HG02973 (cell line): ENCODE measurements around the gene NEK11.

Experiments used
- ATAC-seq: cut with Tn5 transposase; IDR thresholded peaks from one replicate; pipeline ENCODE4 v1.9.1; 2021; ENCODE audit warnings: moderate library complexity; ENCODE audit not compliant: unreplicated experiment

The NEK11 gene

GRCh38 chr3:131396170-131396569, 369.5 kb downstream of the NEK11 start:
- ATAC-seq: no peak

DNA sequence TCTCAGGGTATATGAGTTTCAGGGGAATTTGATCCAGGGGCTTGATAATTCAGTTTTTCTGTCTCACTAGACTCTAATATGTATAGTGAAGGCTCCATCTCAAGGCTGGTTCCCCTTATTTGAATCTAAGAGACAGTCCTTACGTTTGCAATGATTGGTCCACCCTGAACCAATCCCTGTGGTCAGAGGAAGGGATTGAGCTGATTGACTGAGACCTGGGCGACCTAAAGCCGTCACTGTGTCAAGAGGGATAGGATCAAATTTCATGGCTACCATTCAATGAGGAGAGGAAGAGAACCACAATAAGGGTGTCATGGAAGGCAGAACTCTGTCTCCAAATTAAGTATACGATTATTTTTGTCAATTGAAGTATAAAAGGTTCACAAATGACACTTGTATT, 371.2 kb downstream of the NEK11 start:
- no peak for ATAC-seq
